Measurements from ENCODE around the gene STXBP6.
"Not testable (repeated sequence)": the region's sequence is repeated elsewhere in the genome, so short reads cannot be mapped to it uniquely, and the experiment has no call there.

The STXBP6 gene

DNA sequence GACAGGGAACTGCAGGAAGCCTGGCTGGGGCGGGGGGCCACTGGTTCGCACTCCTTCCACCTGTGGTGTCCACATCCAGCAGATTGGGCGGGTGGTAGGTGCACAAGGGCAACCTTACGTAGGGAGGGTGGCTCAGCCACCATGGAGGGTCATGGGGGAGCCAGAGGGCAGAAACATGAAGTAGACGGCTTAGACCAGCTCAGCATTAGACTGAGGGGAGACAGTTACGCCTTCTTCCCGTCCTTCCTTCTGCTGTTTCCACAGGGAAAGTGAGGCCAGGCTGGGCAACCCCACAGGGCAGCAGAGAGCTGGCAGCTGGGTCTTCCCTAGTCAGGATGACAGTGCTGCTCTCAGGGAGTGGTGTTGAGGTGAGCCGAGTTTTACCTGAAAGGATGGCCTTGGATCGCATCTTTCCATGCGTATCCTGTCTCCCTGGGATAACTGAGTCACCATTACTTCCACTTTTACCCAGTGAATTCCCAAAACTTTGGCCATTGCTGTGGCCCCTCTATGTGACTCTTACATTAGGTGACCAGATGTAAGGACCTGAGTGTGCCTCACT, 245.9 kb downstream of the STXBP6 start:
- DNase-seq (ENCODE audit: low read depth, low spot score), result no peak

- DNase-seq (ENCODE audit: low read depth, low spot score), result not testable (repeated sequence)
Observed at GRCh38 chr14:24803426-24803825, 246.5 kb downstream of the STXBP6 start.

DNA sequence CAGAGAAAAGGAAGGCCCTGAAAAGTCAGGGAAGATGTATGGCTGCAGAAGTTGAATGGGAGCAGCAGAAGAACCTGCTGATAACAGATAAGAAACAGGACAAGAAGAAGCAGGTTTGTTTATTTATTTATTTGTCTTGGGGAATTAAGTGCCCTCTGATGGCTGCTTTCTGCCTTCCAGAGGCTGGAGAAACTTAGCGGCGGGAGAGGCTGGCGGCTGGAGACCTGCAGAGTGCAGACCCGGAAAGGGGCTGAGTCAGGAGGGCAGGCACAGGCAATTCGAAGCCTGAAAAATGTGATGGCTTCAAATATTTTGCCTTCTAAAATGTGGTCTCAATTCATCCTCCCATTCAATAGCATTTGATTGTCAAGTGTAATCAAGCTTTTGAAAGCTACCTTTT, 247.7 kb downstream of the STXBP6 start:
- DNase-seq (ENCODE audit: low read depth, low spot score), result no peak

DNA sequence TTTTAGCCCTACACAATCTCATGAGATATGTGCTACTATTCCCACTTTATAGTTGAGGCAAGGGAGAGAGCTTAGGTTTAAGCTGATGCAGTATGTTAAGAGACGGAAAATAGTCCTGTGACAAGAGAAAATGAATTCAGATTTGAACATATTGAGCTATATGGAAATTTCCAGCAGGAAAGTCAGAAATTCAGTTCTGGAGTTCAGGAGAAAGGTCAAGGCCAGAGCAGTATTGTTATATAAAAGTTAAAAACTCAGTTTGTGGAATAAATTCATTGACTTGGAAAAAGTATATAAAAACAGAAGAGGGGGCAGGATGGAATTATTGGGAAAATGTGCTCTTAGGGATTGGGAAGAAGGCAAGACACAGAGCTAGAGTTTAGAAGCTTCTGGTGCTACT, 248.9 kb downstream of the STXBP6 start:
- no peak for DNase-seq (ENCODE audit: low read depth, low spot score)

DNA sequence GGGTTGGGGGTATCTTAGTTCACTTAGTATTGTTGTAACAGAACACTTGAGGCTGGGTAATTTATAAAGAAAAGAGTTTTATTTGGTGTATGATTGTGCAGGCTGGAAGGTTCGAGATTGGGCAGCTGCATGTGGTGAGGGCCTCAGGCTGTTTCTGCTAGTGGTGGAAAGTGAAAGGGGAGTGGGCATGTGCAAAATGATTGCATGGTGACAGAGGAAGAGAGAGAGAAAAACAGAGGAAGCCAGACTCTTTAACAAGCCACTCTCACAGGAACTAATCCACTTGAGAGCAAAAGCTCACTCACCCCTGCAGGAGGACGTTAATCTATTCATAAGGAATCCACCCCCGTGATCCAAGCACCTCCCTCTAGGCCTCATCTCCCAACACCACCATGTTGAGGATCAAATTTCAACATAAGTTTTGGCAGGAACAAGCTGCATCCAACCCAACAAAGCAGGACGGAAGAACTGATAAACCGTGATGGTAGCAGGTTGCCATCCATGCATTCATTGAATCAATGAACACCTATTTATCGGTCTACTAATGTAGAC, 251.0 kb downstream of the STXBP6 start:
- no peak for DNase-seq (ENCODE audit: low read depth, low spot score)

- no peak for DNase-seq (ENCODE audit: low read depth, low spot score)
Observed at GRCh38 chr14:24795406-24795805, 254.5 kb downstream of the STXBP6 start.

DNA sequence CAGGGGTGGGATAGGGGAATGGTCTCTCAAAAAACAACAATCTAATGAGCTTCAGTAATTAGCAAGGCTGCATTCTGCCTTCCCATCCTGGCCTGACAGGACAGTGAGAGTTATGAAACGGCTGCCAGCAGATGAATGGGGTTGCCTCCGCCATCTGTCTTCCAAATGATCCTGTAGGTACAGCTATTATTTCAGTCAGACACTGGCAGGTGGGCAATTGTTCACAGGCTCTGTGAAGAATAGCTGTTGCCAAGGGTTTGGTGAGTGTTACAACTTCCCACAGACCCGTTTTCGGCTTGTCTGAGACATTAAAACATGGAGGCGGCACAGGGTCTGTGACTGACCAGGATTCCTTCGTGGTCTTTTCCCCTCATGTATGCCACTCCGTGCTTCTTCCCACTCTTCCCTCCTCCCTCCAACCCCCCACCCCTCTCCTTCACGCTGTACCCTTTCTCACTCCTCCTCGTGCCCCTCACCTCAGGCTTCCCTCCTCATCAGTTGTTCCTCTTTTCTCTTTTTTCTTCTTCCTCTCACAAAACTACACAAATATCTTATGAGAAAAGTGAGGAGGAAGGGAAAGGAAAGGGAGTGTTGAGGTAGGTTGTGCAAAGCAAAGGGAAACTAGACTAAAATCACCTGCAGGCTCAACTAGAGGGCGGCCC, 255.2 kb downstream of the STXBP6 start:
- DNase-seq (ENCODE audit: low read depth, low spot score), result no peak

- DNase-seq (ENCODE audit: low read depth, low spot score), result no peak
Observed at GRCh38 chr14:24790196-24790595, 259.8 kb downstream of the STXBP6 start.

DNA sequence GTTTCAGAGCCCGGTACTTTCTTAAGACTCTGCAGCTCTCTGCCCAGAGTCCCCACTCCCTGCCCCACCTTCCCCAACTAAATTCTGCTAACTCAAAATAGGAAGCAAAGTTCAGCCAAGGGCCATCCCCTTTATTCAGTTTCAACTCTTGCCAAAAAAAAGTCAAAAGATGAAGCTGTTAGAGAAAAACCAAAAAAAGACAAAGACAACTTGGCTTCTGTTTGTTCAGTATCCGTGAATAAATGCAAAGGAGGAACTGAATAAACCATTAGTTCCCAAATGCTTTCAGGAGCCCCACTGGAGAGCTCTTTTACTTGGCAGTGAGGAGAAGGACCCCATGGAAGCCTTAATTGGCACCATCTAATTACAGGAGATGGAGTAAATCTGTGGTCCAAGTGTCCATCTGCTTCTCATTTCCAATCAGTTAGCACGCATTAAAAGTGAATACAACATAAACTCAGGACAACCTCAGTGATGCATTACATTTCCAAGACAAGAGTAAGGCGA, 260.5 kb downstream of the STXBP6 start:
- DNase-seq (ENCODE audit: low read depth, low spot score), result no peak

- no peak for DNase-seq (ENCODE audit: low read depth, low spot score)
Observed at GRCh38 chr14:24785698-24786097, 264.2 kb downstream of the STXBP6 start.

DNA sequence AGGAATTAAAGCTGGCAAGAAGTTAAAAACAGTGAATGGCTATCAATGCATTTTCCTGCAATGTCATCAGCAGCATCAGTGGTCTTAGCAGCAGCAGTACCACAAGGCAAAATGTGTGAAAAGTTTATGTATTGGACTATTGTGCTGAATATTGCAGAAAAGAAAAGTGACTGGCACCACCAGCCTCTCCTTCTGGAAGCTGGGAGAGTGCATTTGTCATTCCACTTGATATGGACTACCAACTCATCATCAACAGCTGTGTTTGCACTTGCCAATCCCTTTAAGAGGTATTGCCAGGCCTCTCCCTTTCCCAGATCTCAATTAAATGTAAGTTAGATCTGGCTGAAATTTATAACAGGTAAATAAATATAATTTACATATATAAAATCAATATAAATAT, 265.0 kb downstream of the STXBP6 start:
- no peak for DNase-seq (ENCODE audit: low read depth, low spot score)

- no peak for DNase-seq (ENCODE audit: low read depth, low spot score)
Observed at GRCh38 chr14:24783791-24784190, 266.2 kb downstream of the STXBP6 start.

- DNase-seq (ENCODE audit: low read depth, low spot score), result no peak
Observed at GRCh38 chr14:24780281-24780680, 269.7 kb downstream of the STXBP6 start.

DNA sequence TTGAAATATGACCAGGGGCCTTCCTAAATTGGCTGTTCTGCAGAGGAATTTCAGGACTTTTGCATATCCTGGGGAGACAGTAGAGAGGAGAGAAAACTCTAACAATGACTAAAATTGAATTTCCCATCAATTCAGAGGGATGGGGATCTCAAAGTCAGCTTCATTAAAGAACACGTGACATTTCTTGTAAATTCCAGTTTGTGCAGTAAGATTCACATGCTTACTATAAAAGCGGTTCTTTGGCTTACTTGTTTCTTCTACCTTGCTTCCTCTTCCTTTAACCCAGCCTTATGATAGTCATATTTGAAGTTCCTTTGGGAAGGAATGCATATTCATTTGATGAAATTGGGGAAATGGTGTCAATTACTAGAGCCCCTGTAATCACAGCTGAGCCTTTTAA, 272.3 kb downstream of the STXBP6 start:
- no peak for DNase-seq (ENCODE audit: low read depth, low spot score)

DNA sequence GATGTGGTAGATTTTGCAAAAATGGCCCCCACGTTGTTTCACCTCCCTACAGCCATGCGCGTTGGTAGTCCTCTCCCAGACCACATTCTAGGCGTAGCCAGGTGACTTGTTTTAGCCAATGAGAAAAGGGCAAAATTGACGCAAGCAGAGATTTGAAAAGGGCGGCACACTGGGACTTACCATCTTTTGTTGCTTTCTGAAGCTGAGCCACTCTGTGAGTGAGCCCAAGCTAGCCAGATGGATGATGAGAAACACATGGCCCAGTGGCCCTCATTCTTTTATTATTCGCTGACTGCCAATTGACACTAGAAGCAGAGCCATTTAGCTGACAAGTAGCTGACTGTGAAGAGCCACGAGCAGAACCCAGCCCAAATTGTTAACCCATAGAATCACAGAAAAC, 274.0 kb downstream of the STXBP6 start:
- no peak for DNase-seq (ENCODE audit: low read depth, low spot score)

GRCh38 chr14:24774187-24774915, 275.6 kb downstream of the STXBP6 start:
- DNase-seq (ENCODE audit: low read depth, low spot score), result no peak

- DNase-seq (ENCODE audit: low read depth, low spot score), result not testable (repeated sequence)
Observed at GRCh38 chr14:24773564-24773963, 276.4 kb downstream of the STXBP6 start.

GRCh38 chr14:24766434-24766833, 283.5 kb downstream of the STXBP6 start:
- DNase-seq (ENCODE audit: low read depth, low spot score), result no peak

DNA sequence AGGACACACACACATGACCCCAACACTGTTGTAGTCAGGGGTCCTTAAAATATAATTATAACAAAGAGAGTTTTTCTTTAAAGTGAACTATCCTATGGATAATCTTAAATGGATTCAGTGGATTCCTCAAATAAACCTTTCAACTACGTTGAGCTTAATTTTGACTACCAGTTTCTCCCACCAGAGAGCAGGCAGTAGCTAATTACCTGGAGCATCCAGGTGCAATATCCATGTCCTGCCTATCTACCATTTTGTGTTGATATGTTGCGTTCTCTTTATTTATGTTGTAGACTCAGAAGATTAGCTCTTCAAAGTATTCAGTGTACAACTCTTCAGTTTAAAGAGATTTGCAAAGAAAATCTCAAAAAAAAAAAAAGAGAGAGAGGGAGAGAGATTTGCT, 288.8 kb downstream of the STXBP6 start:
- DNase-seq (ENCODE audit: low read depth, low spot score), result no peak

Data from smooth muscle cell of the brain vasculature (primary cell).